ENCODE data around the gene HDAC2.

GRCh38 chr6:113893866-113894265 lies 77.1 kb downstream of the HDAC2 start:
- TF ChIP-seq POLR2A (IDR thresholded peaks at IDR 0.05; ENCODE audit: low read depth) (no peak), EP300 (IDR thresholded peaks at IDR 0.05) (no peak), POLR2AphosphoS5 (IDR thresholded peaks at IDR 0.05) (no peak), CTCF (IDR thresholded peaks at IDR 0.05) (no peak)
